GM12874 (cell line): Measurements from ENCODE around the gene ETV4.

Source experiments
- CTCF ChIP-seq: IDR thresholded peaks from 2 replicates; pipeline ENCODE4 v1.5.1; 2011; ENCODE audit warnings: low read depth, mild to moderate bottlenecking, control low read depth, low read length, moderate library complexity; ENCODE audit not compliant: insufficient read depth

ETV4 gene

DNA sequence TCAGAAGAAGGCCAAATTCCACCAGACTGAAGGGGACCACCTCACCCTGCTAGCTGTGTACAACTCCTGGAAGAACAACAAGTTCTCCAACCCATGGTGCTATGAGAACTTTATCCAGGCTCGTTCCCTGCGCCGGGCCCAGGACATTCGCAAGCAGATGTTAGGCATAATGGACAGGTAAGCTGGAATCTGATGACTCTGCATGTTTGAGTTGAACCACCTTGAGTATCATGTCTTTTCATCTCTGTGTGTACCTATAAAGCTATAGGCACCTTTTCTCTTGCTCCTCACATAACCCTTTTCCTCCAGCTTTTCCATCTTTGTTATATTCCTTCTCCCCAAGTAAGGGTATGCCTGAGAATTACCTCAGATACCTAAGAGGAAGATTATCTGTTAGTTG is 24.8 kb downstream of the ETV4 start:
- TF ChIP-seq CTCF = no peak

GRCh38 chr17:43517615-43518386 is 28.3 kb downstream of the ETV4 start:
- TF ChIP-seq CTCF = no peak

- TF ChIP-seq CTCF = no peak
Observed at GRCh38 chr17:43517161-43517560, 29.0 kb downstream of the ETV4 start.

- TF ChIP-seq CTCF = no peak
Observed at GRCh38 chr17:43515656-43516055, 30.5 kb downstream of the ETV4 start.

- TF ChIP-seq CTCF = no peak
Observed at GRCh38 chr17:43490621-43491020, 55.5 kb downstream of the ETV4 start.

GRCh38 chr17:43483674-43484551 is 62.2 kb downstream of the ETV4 start, which contains the start of gene DHX8:
DHX8 (plus strand) TSS chr17:43483975; CDS start chr17:43484038, 63 bp downstream.
- peak; percentile 100 for TF ChIP-seq CTCF
